Measurements from ENCODE around the gene SLC7A1. TPM values are rescaled to one million over a fixed set of nuclear protein-coding genes. Genes with fewer than 3 reads are reported as not detected.
A peak's percentile ranks its signal among the peaks of the same experiment; 100 is the strongest.

SLC7A1 gene
- total and polyA plus RNA-seq, 2 of the 13 experiments (the other 11 are each of a cell fraction or from before 2014, with no cell fraction given) = 14.5 to 15.3 TPM

- peak; percentile 69; the same call in 1 of the 2 replicates for TF ChIP-seq ZNF446 (CRISPR knock-in tag; IDR thresholded peaks at IDR 0.05)
- TF ChIP-seq NFATC3 (CRISPR knock-in tag; IDR thresholded peaks at IDR 0.05) = no peak
- no peak for TF ChIP-seq THRA (CRISPR knock-in tag; IDR thresholded peaks at IDR 0.05; ENCODE audit: borderline replicate concordance)
- peak; percentile 88 for TF ChIP-seq RBFOX2 (IDR thresholded peaks at IDR 0.05; ENCODE audit: low read depth, low read length)
- TF ChIP-seq ZNF747 (CRISPR knock-in tag; IDR thresholded peaks at IDR 0.05; ENCODE audit: borderline replicate concordance) = no peak
- no peak for TF ChIP-seq ELK4 (CRISPR knock-in tag; IDR thresholded peaks at IDR 0.05; ENCODE audit: borderline replicate concordance)
- no peak for TF ChIP-seq ZBTB14 (CRISPR knock-in tag; IDR thresholded peaks at IDR 0.05)
- TF ChIP-seq BORCS8-MEF2B (CRISPR knock-in tag; IDR thresholded peaks at IDR 0.05) = no peak
- TF ChIP-seq ARID4A (CRISPR knock-in tag; IDR thresholded peaks at IDR 0.05; ENCODE audit: borderline replicate concordance) = peak; percentile 57; the same call in 1 of the 2 replicates
- no peak for TF ChIP-seq ZNF878 (CRISPR knock-in tag; IDR thresholded peaks at IDR 0.05)
- TF ChIP-seq PHF5A (CRISPR knock-in tag; IDR thresholded peaks at IDR 0.05; ENCODE audit: low read depth, unreplicated experiment) = no peak
- no peak for TF ChIP-seq JUNB (CRISPR knock-in tag; IDR thresholded peaks at IDR 0.05; ENCODE audit: borderline replicate concordance)
- TF ChIP-seq XBP1 (CRISPR knock-in tag; IDR thresholded peaks at IDR 0.05) = no peak
- no peak for TF ChIP-seq HNF1B (CRISPR knock-in tag; IDR thresholded peaks at IDR 0.05)
- TF ChIP-seq HNRNPK (IDR thresholded peaks at IDR 0.05; ENCODE audit: low read depth, low read length, poor library complexity, severe bottlenecking) = peak; percentile 11
- no peak for TF ChIP-seq ZMAT3 (CRISPR knock-in tag; conservative IDR thresholded peaks at IDR 0.05)
- no peak for TF ChIP-seq ARNTL (CRISPR knock-in tag; IDR thresholded peaks at IDR 0.05)
- TF ChIP-seq BRD4 (CRISPR knock-in tag; IDR thresholded peaks at IDR 0.05) = 0 out of 2 replicates have a peak, but pooled peaks have one; percentile 29
- TF ChIP-seq TCF12 (IDR thresholded peaks at IDR 0.05) = no peak
- peak; percentile 74; the same call in 1 of the 2 replicates for TF ChIP-seq TCF12 (CRISPR knock-in tag; IDR thresholded peaks at IDR 0.05)
Observed at GRCh38 chr13:29594710-29595379, 643 bp downstream of the SLC7A1 start (continued).
